Measurements from ENCODE around the gene KNL1.

The KNL1 gene

DNA sequence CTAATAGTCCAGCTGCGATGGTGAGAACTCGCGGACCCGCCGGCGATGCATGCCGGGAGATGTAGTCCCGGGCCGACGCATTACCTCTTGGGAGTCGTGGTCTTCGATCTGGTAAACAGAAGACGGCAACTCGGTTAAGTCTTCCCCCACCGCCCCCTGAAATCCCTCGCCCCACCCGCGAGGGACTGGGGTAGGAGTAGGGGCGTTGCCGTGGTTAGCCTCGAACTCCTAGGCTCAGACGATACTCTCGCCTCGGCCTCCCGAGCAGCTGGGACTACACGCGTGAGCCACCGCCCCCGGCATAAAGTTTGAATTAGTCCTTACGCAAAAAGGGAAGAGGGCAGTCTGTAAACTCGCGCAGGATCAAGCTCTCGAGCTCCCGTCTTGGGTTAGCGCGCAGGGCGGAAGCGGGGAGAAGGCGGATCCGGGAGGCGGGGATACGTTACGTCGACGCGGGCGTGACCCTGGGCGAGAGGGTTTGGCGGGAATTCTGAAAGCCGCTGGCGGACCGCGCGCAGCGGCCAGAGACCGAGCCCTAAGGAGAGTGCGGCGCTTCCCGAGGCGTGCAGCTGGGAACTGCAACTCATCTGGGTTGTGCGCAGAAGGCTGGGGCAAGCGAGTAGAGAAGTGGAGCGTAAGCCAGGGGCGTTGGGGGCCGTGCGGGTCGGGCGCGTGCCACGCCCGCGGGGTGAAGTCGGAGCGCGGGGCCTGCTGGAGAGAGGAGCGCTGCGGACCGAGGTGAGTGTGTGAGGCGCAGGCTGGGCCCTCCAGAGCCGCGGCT lies 100.8 kb downstream of the KNL1 start, which contains the start of gene RAD51:
Gene RAD51, plus strand, starts transcription at position 487 of the 781 bp plus-strand sequence. CDS start 3,585 bp downstream, outside the sequence.
- Histone ChIP-seq H4K12ac (ENCODE audit: low read depth, low read length) (peak within 1 kb of the TSS; percentile 96), H3K4me2 (ENCODE audit: low read length) (peak within 1 kb of the TSS; percentile 81), H4K8ac (ENCODE audit: low read depth, low read length) (peak within 1 kb of the TSS; percentile 99), H2AK5ac (ENCODE audit: low read length) (peak within 1 kb of the TSS; percentile 10), H3K4me1 (ENCODE audit: control insufficient read depth in 1 of 2, insufficient read depth in 2 of 2, low read length in 2 of 2) (peaks cover 5 to 8% of the 10 kb centered on the region in 2 experiments), H3K36me3 (ENCODE audit: control insufficient read depth in 1 of 2, insufficient read depth in 2 of 2, low read length in 2 of 2) (peaks cover 7 to 8% of the 10 kb centered on the region in 2 experiments), H4K91ac (ENCODE audit: low read depth, low read length) (peak within 1 kb of the TSS; percentile 88), H3K79me1 (ENCODE audit: low read length) (peaks cover 12% of the 10 kb centered on the region), H2BK120ac (ENCODE audit: insufficient read depth, low read length, poor library complexity) (peak within 1 kb of the TSS; percentile 94), H2BK5ac (ENCODE audit: low read depth, low read length, poor library complexity) (peak within 1 kb of the TSS; percentile 93), H2AFZ (ENCODE audit: insufficient read depth, low read length, poor library complexity) (peak within 1 kb of the TSS; percentile 97), H3K27me3 (ENCODE audit: insufficient read depth, low read length) (no peaks in the 10 kb centered on the region), H3K9me3 (ENCODE audit: insufficient read depth, low read depth, low read length) (no peaks in the 10 kb centered on the region), H3K9ac (ENCODE audit: low read length) (peak within 1 kb of the TSS; percentile 85), H3K23ac (ENCODE audit: low read length) (no peak within 1 kb of the TSS), H3K4me3 (ENCODE audit: low read depth, low read length) (peak within 1 kb of the TSS; percentile 95), H2BK12ac (ENCODE audit: low read length) (no peak within 1 kb of the TSS), H3K14ac (ENCODE audit: low read length) (peak within 1 kb of the TSS; percentile 96), H3K79me2 (ENCODE audit: control insufficient read depth, insufficient read depth, low read length, poor library complexity) (peaks cover 18% of the 10 kb centered on the region), H3K18ac (ENCODE audit: low read length) (peak within 1 kb of the TSS; percentile 85), H3K27ac (ENCODE audit: low read depth, low read length) (peak within 1 kb of the TSS; percentile 93), H3K4ac (ENCODE audit: low read depth, low read length) (peak within 1 kb of the TSS; percentile 90)
- DNase-seq, result peak; percentile 99
- WGBS (ENCODE audit: extremely low coverage, insufficient coverage, insufficient read length), result no CpG with 5 or more reads among the region's 81 CpGs

- Histone ChIP-seq H3K4ac (ENCODE audit: low read depth, low read length) (peak overlapping the region; percentile 24), H3K23ac (ENCODE audit: low read length) (no peak overlapping the region), H3K27me3 (ENCODE audit: insufficient read depth, low read length) (no peaks in the 10 kb centered on the region), H3K27ac (ENCODE audit: low read depth, low read length) (peak overlapping the region; percentile 68), H3K79me2 (ENCODE audit: control insufficient read depth, insufficient read depth, low read length, poor library complexity) (peaks cover 18% of the 10 kb centered on the region), H3K14ac (ENCODE audit: low read length) (peak overlapping the region; percentile 52), H4K91ac (ENCODE audit: low read depth, low read length) (peak overlapping the region; percentile 69), H3K4me3 (ENCODE audit: low read depth, low read length) (peak overlapping the region; percentile 95), H3K9me3 (ENCODE audit: insufficient read depth, low read depth, low read length) (no peaks in the 10 kb centered on the region), H4K12ac (ENCODE audit: low read depth, low read length) (peak overlapping the region; percentile 13), H3K9ac (ENCODE audit: low read length) (peak overlapping the region; percentile 59), H2BK12ac (ENCODE audit: low read length) (no peak overlapping the region), H3K36me3 (ENCODE audit: control insufficient read depth in 1 of 2, insufficient read depth in 2 of 2, low read length in 2 of 2) (peaks cover 7 to 8% of the 10 kb centered on the region in 2 experiments), H2AFZ (ENCODE audit: insufficient read depth, low read length, poor library complexity) (peak overlapping the region; percentile 97), H3K79me1 (ENCODE audit: low read length) (peaks cover 12% of the 10 kb centered on the region), H2AK5ac (ENCODE audit: low read length) (peak overlapping the region; percentile 10), H3K4me1 (ENCODE audit: control insufficient read depth in 1 of 2, insufficient read depth in 2 of 2, low read length in 2 of 2) (peaks cover 5 to 8% of the 10 kb centered on the region in 2 experiments), H3K4me2 (ENCODE audit: low read length) (peak overlapping the region; percentile 81), H4K8ac (ENCODE audit: low read depth, low read length) (peak overlapping the region; percentile 70), H2BK5ac (ENCODE audit: low read depth, low read length, poor library complexity) (peak overlapping the region; percentile 29), H2BK120ac (ENCODE audit: insufficient read depth, low read length, poor library complexity) (no peak overlapping the region), H3K18ac (ENCODE audit: low read length) (peak overlapping the region; percentile 80)
- WGBS (ENCODE audit: extremely low coverage, insufficient coverage, insufficient read length), result no CpG with 5 or more reads among the region's 24 CpGs
- peak in 1 of 2 donors; percentile 42 for DNase-seq
Measured at GRCh38 chr15:40695469-40695890, 101.4 kb downstream of the KNL1 start.

DNA sequence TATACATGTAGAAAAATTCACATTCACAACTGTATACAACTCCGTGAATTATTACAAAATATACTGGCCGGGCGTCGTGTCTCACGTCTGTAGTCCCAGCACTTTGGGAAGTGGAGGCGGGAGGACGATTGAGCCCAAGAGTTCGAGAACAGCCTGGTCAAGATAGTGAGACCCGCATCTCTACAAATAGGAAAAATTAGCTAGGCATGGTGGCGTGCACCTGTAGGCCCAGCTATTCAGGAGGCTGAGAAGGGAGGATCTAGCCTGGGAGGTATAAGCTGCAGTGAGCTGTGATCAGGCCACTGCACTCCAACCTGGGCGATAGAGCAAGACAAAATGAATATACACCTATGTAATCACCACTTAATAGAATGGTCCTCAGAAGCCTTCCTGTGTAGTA lies 102.2 kb downstream of the KNL1 start:
- peaks cover 7 to 8% of the 10 kb centered on the region in 2 experiments for H3K36me3 ChIP-seq (ENCODE audit: control insufficient read depth in 1 of 2, insufficient read depth in 2 of 2, low read length in 2 of 2)
- no CpG with 5 or more reads among the region's 11 CpGs for WGBS (ENCODE audit: extremely low coverage, insufficient coverage, insufficient read length)
- peak; percentile 8 to 41 for DNase-seq
- H3K4me3 ChIP-seq (ENCODE audit: low read depth, low read length), result peak overlapping the region; percentile 2
- peak overlapping the region; percentile 90 for H3K4ac ChIP-seq (ENCODE audit: low read depth, low read length)
- no peaks in the 10 kb centered on the region for H3K9me3 ChIP-seq (ENCODE audit: insufficient read depth, low read depth, low read length)
- H3K27ac ChIP-seq (ENCODE audit: low read depth, low read length), result no peak overlapping the region
- no peak overlapping the region for H2BK12ac ChIP-seq (ENCODE audit: low read length)
- peaks cover 18% of the 10 kb centered on the region for H3K79me2 ChIP-seq (ENCODE audit: control insufficient read depth, insufficient read depth, low read length, poor library complexity)
- H3K4me1 ChIP-seq (ENCODE audit: control insufficient read depth in 1 of 2, insufficient read depth in 2 of 2, low read length in 2 of 2), result peaks cover 5 to 8% of the 10 kb centered on the region in 2 experiments
- peak overlapping the region; percentile 1 for H4K8ac ChIP-seq (ENCODE audit: low read depth, low read length)
- no peak overlapping the region for H3K18ac ChIP-seq (ENCODE audit: low read length)
- H3K14ac ChIP-seq (ENCODE audit: low read length), result no peak overlapping the region
- no peak overlapping the region for H2AFZ ChIP-seq (ENCODE audit: insufficient read depth, low read length, poor library complexity)
- H4K12ac ChIP-seq (ENCODE audit: low read depth, low read length), result peak overlapping the region; percentile 12
- no peak overlapping the region for H2BK120ac ChIP-seq (ENCODE audit: insufficient read depth, low read length, poor library complexity)
- H3K4me2 ChIP-seq (ENCODE audit: low read length), result peak overlapping the region; percentile 81
- no peak overlapping the region for H3K9ac ChIP-seq (ENCODE audit: low read length)
- peaks cover 12% of the 10 kb centered on the region for H3K79me1 ChIP-seq (ENCODE audit: low read length)
- no peak overlapping the region for H4K91ac ChIP-seq (ENCODE audit: low read depth, low read length)
- H3K23ac ChIP-seq (ENCODE audit: low read length), result no peak overlapping the region
- no peak overlapping the region for H2AK5ac ChIP-seq (ENCODE audit: low read length)
- no peaks in the 10 kb centered on the region for H3K27me3 ChIP-seq (ENCODE audit: insufficient read depth, low read length)
- no peak overlapping the region for H2BK5ac ChIP-seq (ENCODE audit: low read depth, low read length, poor library complexity)

DNA sequence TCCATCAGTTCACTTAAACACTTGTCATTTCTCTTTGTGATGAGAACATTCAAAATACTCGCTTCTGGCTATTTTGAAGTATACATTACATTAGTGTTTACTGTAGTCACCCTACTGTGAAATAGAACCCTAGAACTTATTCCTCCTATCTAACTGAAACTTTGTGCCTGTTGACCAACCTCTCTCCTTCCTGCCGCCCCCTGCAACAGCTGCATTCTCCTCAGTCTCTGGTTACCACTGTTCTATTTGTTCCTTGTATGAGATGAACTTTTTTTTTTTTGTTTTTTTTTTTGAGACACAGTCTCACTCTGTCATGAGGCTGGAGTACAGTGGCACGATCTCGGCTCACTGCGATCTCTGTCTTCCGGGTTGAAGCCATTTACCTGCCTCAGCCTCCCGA lies 103.9 kb downstream of the KNL1 start:
- no CpG with 5 or more reads among the region's 7 CpGs for WGBS (ENCODE audit: extremely low coverage, insufficient coverage, insufficient read length)

More for the DNA sequence above, 103.9 kb downstream of the KNL1 start:
- H3K27me3 ChIP-seq (ENCODE audit: insufficient read depth, low read length), result no peaks in the 10 kb centered on the region
- no peak overlapping the region for H3K4me2 ChIP-seq (ENCODE audit: low read length)
- no peak overlapping the region for H3K4ac ChIP-seq (ENCODE audit: low read depth, low read length)
- no peak overlapping the region for H2BK12ac ChIP-seq (ENCODE audit: low read length)
- H2AK5ac ChIP-seq (ENCODE audit: low read length), result no peak overlapping the region
- H2BK5ac ChIP-seq (ENCODE audit: low read depth, low read length, poor library complexity), result no peak overlapping the region
- H4K8ac ChIP-seq (ENCODE audit: low read depth, low read length), result no peak overlapping the region
- peaks cover 12 to 13% of the 10 kb centered on the region in 2 experiments for H3K36me3 ChIP-seq (ENCODE audit: control insufficient read depth in 1 of 2, insufficient read depth in 2 of 2, low read length in 2 of 2)
- no peak overlapping the region for H3K9ac ChIP-seq (ENCODE audit: low read length)
- H3K79me1 ChIP-seq (ENCODE audit: low read length), result peaks cover 12% of the 10 kb centered on the region
- H3K23ac ChIP-seq (ENCODE audit: low read length), result no peak overlapping the region
- H3K79me2 ChIP-seq (ENCODE audit: control insufficient read depth, insufficient read depth, low read length, poor library complexity), result peaks cover 18% of the 10 kb centered on the region
- no peak overlapping the region for H3K27ac ChIP-seq (ENCODE audit: low read depth, low read length)
- H2AFZ ChIP-seq (ENCODE audit: insufficient read depth, low read length, poor library complexity), result no peak overlapping the region
- no peak overlapping the region for H3K18ac ChIP-seq (ENCODE audit: low read length)
- H4K91ac ChIP-seq (ENCODE audit: low read depth, low read length), result no peak overlapping the region
- no peak overlapping the region for H4K12ac ChIP-seq (ENCODE audit: low read depth, low read length)
- H3K9me3 ChIP-seq (ENCODE audit: insufficient read depth, low read depth, low read length), result no peaks in the 10 kb centered on the region
- DNase-seq, result no peak
- no peak overlapping the region for H2BK120ac ChIP-seq (ENCODE audit: insufficient read depth, low read length, poor library complexity)
- no peak overlapping the region for H3K14ac ChIP-seq (ENCODE audit: low read length)
- H3K4me1 ChIP-seq (ENCODE audit: control insufficient read depth in 1 of 2, insufficient read depth in 2 of 2, low read length in 2 of 2), result peaks cover 5 to 8% of the 10 kb centered on the region in 2 experiments
- no peak overlapping the region for H3K4me3 ChIP-seq (ENCODE audit: low read depth, low read length)

All from trophoblast cell (in vitro differentiated cells and primary cell).